ENCODE data around the gene ARL8B.

GRCh38 chr3:5120446-5120845 is 1.6 kb upstream of the ARL8B start:
- TF ChIP-seq CTCF (IDR thresholded peaks at IDR 0.05; ENCODE audit: low read depth, low read length, missing input control): no peak
- no peak for TF ChIP-seq MAX (IDR thresholded peaks at IDR 0.05)
- no peak for TF ChIP-seq ZBTB33 (IDR thresholded peaks at IDR 0.05)
- TF ChIP-seq TAF1 (conservative IDR thresholded peaks at IDR 0.05): no peak
- no peak for TF ChIP-seq REST (IDR thresholded peaks at IDR 0.05)

Measured in liver (tissue), 3 donors.